Brain microvascular endothelial cell (primary cell): ENCODE results near the gene FLAD1.

ENCODE experiments used
- DNase-seq: peaks from one replicate; pipeline ENCODE4 v3.0.0-alpha.2; 2020
- H3K27ac ChIP-seq: fragments of 250-450 bp; sonication (Bioruptor Pico); 2 replicates; pipeline ENCODE4 v1.5.1; 2020; ENCODE audit warnings: mild to moderate bottlenecking, moderate library complexity
- H3K27me3 ChIP-seq: fragments of 250-450 bp; sonication (Bioruptor Pico); replicated peaks from 2 replicates; pipeline ENCODE4 v1.5.1; 2020; ENCODE audit warnings: mild to moderate bottlenecking
- H3K36me3 ChIP-seq: fragments of 250-450 bp; sonication (Bioruptor Pico); replicated peaks from 2 replicates; pipeline ENCODE4 v1.5.1; 2020; ENCODE audit warnings: mild to moderate bottlenecking
- H3K4me3 ChIP-seq: 2 replicates; pipeline ENCODE4 v1.5.1; 2011; ENCODE audit warnings: low read depth, mild to moderate bottlenecking, control low read depth, low read length, moderate library complexity
- in situ Hi-C: cut with HindIII; loops from 2 replicates; pipeline ENCODE4 v1.10.0; 2017; ENCODE audit warnings: low sequenced_read_pairs, low pct_ligation_motif_present
- TF ChIP-seq, protein P1 (sequence below): IDR thresholded peaks from 2 replicates; pipeline ENCODE4 v1.5.1; 2011; ENCODE audit warnings: low read depth, mild to moderate bottlenecking, moderate library complexity, low read length, control low read depth, inconsistent platforms; ENCODE audit errors: missing control alignments

The FLAD1 gene

DNA sequence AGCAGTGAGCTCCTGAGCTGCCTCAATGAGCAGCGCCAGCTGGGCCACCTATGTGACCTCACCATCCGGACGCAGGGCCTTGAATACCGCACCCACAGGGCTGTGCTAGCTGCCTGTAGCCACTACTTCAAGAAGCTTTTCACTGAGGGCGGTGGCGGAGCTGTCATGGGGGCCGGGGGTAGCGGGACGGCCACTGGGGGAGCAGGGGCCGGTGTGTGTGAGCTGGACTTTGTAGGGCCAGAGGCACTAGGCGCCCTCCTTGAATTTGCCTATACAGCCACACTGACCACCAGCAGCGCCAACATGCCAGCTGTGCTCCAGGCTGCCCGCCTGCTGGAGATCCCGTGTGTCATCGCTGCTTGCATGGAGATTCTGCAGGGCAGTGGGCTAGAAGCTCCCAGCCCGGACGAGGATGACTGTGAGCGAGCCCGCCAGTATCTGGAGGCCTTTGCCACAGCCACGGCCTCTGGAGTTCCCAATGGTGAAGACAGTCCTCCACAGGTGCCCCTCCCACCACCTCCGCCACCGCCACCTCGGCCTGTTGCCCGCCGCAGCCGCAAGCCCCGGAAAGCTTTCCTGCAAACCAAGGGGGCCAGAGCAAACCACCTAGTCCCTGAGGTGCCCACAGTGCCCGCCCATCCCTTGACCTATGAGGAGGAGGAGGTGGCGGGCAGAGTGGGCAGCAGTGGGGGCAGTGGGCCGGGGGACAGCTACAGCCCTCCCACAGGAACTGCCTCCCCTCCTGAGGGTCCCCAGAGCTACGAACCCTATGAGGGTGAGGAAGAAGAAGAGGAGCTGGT lies 31.8 kb downstream of the FLAD1 start:
- Histone ChIP-seq H3K27me3 (no peaks in the 10 kb centered on the region), H3K36me3 (peaks cover 20% of the 10 kb centered on the region), H3K4me3 (no peak overlapping the region), H3K27ac (no peak overlapping the region)
- in situ Hi-C loops, result no loop called here
- TF ChIP-seq, protein P1, sequence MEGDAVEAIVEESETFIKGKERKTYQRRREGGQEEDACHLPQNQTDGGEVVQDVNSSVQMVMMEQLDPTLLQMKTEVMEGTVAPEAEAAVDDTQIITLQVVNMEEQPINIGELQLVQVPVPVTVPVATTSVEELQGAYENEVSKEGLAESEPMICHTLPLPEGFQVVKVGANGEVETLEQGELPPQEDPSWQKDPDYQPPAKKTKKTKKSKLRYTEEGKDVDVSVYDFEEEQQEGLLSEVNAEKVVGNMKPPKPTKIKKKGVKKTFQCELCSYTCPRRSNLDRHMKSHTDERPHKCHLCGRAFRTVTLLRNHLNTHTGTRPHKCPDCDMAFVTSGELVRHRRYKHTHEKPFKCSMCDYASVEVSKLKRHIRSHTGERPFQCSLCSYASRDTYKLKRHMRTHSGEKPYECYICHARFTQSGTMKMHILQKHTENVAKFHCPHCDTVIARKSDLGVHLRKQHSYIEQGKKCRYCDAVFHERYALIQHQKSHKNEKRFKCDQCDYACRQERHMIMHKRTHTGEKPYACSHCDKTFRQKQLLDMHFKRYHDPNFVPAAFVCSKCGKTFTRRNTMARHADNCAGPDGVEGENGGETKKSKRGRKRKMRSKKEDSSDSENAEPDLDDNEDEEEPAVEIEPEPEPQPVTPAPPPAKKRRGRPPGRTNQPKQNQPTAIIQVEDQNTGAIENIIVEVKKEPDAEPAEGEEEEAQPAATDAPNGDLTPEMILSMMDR, result no peak
- DNase-seq, result no peak

GRCh38 chr1:155015527-155016230 lies 32.5 kb downstream of the FLAD1 start:
- no peaks in the 10 kb centered on the region for H3K27me3 ChIP-seq
- in situ Hi-C loops, result no loop called here
- no peak overlapping the region for H3K27ac ChIP-seq
- H3K4me3 ChIP-seq, result no peak overlapping the region
- H3K36me3 ChIP-seq, result peaks cover 20% of the 10 kb centered on the region
- TF ChIP-seq, protein P1, result no peak
- no peak for DNase-seq

GRCh38 chr1:155016231-155016831 lies 33.2 kb downstream of the FLAD1 start:
- TF ChIP-seq, protein P1, result no peak
- no peaks in the 10 kb centered on the region for H3K27me3 ChIP-seq
- no peak overlapping the region for H3K27ac ChIP-seq
- no peak for DNase-seq
- H3K36me3 ChIP-seq, result peaks cover 20% of the 10 kb centered on the region
- H3K4me3 ChIP-seq, result no peak overlapping the region
- in situ Hi-C loops, result no loop called here

DNA sequence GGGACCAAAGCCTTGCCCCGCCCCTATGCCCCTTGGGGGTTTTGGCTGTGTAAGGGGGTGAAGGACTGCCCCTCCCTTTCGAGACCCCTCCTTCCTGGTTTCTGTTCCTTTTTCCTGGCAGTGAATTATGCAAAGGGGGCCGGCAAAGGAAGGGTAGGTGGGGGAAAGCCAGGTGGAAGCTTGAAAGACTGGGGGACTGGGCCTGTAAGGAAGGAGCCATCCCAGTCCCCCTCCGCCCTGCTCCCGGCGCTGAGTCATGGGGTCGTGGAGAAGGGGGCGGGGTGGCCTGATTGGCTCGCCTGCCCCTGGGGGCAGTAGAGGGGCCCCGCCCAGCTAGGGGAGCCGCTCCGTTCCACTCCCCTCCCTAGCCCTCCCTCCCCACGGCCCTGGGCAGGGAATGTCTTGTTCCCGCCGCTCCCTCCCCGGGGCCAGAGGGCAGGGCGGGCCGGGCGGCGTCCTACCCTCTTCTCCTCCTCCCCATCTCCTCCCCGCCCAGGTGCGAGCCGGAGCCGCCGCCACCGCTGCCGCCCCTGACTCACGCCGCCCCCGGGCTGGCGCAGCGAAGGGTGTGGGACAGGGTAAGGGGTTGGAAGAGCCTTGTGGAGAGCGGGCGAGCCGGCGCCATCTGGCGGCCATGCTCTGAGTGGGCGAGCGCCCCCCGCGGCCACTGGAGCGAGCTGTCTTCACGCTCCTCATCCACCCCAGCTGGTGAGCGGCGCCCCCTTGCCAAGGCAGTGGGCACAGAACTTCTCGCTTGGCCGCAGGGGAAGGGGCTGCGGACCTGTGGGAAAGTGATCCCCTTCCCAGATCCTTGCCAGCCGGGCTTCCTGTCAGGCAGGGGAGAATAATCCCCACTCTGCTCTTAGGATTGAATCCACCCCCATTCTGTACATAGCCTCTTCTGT lies 34.1 kb downstream of the FLAD1 start:
- DNase-seq, result peak; percentile 64
- in situ Hi-C loops, result no loop called here
- Histone ChIP-seq H3K36me3 (peaks cover 20% of the 10 kb centered on the region), H3K27ac (peak overlapping the region; percentile 46), H3K27me3 (no peaks in the 10 kb centered on the region), H3K4me3 (peak overlapping the region; percentile 43)
- TF ChIP-seq, protein P1, result peak; percentile 99

DNA sequence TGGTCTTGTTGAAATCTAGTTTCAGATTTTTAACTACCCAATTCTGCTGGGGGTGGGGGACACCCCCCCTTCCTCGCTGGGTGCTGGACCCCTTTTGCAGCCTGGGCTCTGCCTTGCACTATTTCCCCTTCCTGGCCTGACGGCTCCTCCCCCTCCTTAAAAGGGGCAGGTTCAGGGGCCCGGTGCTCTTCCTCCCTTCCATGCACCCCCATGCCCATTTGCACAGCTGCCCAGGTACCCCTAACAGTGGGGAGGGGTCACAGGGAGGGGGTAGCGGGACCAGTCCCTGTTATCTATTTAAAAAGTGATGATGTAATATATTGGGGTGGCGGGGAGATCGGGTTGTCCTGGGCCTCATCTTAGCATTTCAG lies 34.8 kb downstream of the FLAD1 start:
- Histone ChIP-seq H3K4me3 (peak overlapping the region; percentile 43), H3K27ac (no peak overlapping the region), H3K27me3 (no peaks in the 10 kb centered on the region), H3K36me3 (peaks cover 20% of the 10 kb centered on the region)
- in situ Hi-C loops, result no loop called here
- no peak for DNase-seq
- TF ChIP-seq, protein P1, result no peak
